Measurements from ENCODE around the gene WBP1L.
A peak's percentile ranks its signal among the peaks of the same experiment; 100 is the strongest.
"Not testable (repeated sequence)": the region's sequence is repeated elsewhere in the genome, so short reads cannot be mapped to it uniquely, and the experiment has no call there.

Gene WBP1L

GRCh38 chr10:102743588-102744373 is at the start of gene WBP1L:
TSS of gene WBP1L (plus strand) at chr10:102743948. CDS start at chr10:102744054, 106 bp downstream.
- DNase-seq (ENCODE audit: low spot score) = peak; percentile 99

- not testable (repeated sequence) for DNase-seq (ENCODE audit: low spot score)
Observed at GRCh38 chr10:102695401-102695800, 48.3 kb upstream of the WBP1L start.

- no peak for DNase-seq (ENCODE audit: low spot score)
Observed at GRCh38 chr10:102696736-102697135, 47.0 kb upstream of the WBP1L start.

DNA sequence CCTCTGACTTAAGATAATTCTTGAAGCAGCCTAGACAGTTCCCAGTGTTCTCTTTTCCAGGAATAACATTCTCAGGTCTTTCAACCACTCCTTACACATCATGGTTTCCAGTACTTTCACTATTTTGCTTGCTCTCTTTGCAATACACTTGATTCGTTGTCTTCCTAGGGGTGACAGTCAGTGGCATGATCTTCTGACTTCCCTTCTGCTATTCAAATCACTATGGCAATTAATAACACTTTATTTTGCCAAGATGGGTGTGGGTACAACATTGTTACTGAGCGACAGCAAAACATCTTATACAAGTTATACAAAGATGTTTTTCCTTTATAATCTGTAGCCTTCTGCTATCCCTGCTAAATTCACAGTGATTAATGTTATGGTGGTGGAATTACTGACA is 44.9 kb upstream of the WBP1L start:
- DNase-seq (ENCODE audit: low spot score) = no peak

GRCh38 chr10:102701272-102701671 is 42.5 kb upstream of the WBP1L start:
- no peak for DNase-seq (ENCODE audit: low spot score)

DNA sequence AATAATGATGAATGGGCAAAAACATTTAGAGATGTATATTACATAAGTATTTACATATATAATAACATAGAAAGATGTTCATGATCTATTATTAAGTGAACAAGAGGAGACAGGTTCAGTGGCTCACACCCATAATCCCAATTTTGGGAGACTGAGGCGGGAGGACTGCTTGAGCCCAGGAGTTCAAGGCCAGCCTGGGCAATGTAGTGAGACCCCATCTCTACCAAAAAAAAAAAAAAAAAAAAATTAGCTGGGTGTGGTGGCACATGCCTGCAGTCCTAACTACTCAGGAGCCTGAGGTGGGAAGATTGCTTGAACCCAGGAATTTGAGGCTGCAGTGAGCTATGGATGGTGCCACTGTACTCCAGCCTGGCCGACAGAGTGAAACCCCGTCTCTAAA is 42.0 kb upstream of the WBP1L start:
- DNase-seq (ENCODE audit: low spot score) = no peak

GRCh38 chr10:102702742-102703141 is 41.0 kb upstream of the WBP1L start:
- no peak for DNase-seq (ENCODE audit: low spot score)

- DNase-seq (ENCODE audit: low spot score) = no peak
Observed at GRCh38 chr10:102704915-102705314, 38.8 kb upstream of the WBP1L start.

DNA sequence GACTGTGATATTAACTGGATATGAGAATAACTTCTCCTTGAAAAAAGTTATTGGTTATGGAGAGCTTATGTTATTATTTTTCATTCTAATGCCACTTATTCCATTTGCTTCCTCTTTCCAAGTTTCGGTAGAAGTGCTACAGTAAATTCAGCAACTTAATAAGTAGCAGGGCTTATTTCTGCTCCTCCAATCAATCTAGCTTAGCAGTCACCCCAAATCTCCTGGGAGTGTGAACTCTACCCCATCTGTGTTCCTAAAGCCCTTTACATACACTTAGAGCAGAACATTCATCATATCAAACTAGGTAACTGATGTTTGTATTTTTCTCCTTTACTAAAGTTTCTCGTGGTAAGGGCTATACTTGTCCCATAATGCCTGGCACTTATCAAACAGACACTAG is 38.2 kb upstream of the WBP1L start:
- no peak for DNase-seq (ENCODE audit: low spot score)

GRCh38 chr10:102710609-102711008 is 33.1 kb upstream of the WBP1L start:
- DNase-seq (ENCODE audit: low spot score) = no peak

DNA sequence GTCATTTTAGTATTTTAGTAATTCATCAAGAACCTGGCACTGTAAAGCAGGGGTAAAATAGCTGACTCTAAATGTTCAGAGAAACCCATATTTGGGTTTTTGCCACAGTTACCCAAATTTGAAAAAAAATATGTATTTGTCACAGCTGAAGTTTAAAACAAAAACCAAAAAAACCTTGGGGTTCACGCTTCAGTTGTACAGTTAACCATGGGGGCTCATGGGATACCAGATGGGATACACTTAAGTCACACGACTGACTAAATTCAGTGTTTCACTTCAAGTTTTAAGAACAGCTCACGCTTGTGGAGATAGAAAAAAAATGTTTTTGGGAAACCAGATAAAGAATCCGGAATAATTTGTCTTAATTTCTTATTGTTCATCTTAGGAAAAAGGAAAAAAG is 31.7 kb upstream of the WBP1L start:
- no peak for DNase-seq (ENCODE audit: low spot score)

- no peak for DNase-seq (ENCODE audit: low spot score)
Observed at GRCh38 chr10:102712843-102713538, 30.8 kb upstream of the WBP1L start.

- no peak for DNase-seq (ENCODE audit: low spot score)
Observed at GRCh38 chr10:102713539-102713813, 30.3 kb upstream of the WBP1L start.

- peak; percentile 98 for DNase-seq (ENCODE audit: low spot score)
Observed at GRCh38 chr10:102713814-102714620, 29.7 kb upstream of the WBP1L start, which contains the start of gene ARL3. TSS of gene ARL3 (minus strand) at chr10:102714397. CDS start at chr10:102714275, 122 bp downstream.

DNA sequence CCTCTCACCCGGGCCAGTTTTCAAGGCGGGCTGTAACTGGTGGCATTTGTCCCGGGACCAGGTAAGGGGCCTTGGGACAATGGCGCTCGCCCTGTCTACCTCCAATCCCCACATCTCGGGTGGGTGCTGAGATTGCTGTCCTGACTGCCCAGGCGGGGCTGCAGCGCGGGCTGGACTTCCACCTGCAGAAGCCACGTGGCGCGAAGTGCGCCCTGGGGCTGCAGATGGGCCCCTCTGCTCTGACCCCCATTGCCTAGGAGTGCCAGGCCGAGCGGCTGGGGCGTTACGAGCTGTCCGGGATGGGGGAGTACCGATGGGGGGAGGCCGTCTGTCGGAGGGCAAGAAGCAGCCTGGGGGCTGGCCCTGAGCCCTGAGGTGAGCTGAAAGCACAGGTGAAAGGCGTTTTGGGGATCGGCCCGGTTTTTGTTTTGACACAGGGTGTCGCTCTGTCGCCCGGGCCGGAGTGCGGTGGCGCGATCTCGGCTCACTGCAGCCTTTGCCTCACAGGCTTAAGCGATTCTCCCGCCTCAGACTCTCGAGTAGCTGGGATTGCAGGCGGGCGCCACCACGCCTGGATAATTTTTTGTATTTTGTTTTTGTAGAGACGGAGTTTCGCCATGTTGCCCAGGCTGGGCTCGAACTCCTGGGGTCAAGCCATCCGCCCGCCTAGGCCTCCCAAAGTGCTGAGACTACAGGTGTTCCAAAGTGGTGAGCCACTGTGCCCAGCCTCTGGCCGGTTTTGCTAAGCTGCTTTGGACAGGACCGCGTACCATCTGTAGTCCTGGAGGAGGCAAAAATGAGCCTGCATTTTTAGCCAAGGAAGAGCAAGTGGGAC is 28.9 kb upstream of the WBP1L start, which contains the start of gene SFXN2:
Gene SFXN2 (plus strand): TSS at position 16 of the 835 bp plus-strand sequence. CDS start 12,001 bp downstream, outside the sequence.
- DNase-seq (ENCODE audit: low spot score) = peak; percentile 21

GRCh38 chr10:102715880-102716279 is 27.9 kb upstream of the WBP1L start:
- DNase-seq (ENCODE audit: low spot score) = no peak

GRCh38 chr10:102716900-102717565 is 26.7 kb upstream of the WBP1L start:
- not testable (repeated sequence) for DNase-seq (ENCODE audit: low spot score)

DNA sequence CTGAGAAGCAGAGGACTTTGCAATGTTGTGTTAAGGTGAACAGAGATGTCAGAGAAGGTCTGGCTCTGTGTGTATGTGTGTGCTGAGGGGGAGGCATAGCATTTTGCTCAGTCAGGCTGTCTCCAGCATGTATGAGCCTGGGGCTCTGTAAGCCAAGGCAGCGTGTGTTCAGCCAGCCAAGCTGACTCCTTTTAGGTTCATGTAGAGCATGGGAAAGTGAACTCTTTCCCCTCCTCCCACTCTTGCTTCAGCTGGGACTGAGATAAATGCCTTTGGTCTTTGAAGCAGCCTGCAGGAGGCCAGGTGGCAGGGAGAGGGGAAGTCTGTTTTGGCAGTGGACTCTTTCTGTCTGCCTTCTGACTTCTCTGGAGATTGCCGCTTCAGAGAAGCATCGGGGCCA is 25.5 kb upstream of the WBP1L start:
- DNase-seq (ENCODE audit: low spot score) = no peak

DNA sequence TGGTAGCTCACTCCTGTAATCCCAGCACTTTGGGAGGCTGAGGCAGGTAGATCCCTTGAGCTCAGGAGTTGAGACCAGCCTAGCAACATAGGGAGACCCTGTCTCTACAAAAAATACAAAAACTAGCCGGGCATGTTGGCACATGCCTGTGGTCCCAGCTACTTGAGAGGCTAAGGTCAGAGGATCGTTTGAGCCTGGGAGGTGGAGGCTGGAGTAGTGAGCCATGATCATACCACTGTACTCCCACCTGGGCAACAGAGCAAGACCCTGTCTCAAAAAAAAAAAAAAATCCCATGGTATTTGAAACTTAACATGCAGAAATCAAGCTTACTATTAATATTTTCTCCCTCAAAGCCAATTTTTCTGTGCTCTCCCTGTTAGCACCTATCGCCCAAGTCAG is 23.4 kb upstream of the WBP1L start:
- DNase-seq (ENCODE audit: low spot score) = no peak

GRCh38 chr10:102720775-102721301 is 22.9 kb upstream of the WBP1L start:
- DNase-seq (ENCODE audit: low spot score) = no peak

DNA sequence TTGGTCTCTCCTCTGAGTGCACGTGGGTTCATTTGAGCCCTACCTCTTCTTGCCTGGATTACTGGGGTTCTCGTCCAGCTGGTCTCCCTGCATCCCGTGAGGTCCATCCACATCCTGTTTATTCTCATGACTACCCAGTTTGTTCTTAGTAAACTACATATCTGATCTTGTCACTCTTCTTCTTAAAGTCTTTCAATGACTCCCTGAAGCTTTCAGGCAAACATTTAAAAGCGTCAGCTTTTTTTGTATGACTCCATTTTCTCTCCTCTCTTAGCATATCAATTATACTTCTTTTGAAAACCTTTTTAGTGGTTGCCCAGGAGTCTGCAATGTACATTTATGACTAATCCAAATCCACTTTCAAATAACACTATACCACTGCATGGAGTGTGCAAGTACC is 21.8 kb upstream of the WBP1L start:
- no peak for DNase-seq (ENCODE audit: low spot score)

Data from LoVo (cell line).